Peyer's patch (tissue), 4 donors: ENCODE data around the gene ZBTB42.

Source experiments
- CTCF ChIP-seq, 6 experiments: fragments of 450-650 bp in 4 of 6; fragments of 200-600 bp in 2 of 6; sonication (generic) in 1 of 6; IDR thresholded peaks; one replicate each; pipeline ENCODE4 v1.5.1; 2017 to 2019; ENCODE audit warnings: antibody characterized with exemption in 6 of 6, mild to moderate bottlenecking in 3 of 6, moderate library complexity in 1 of 6
- POLR2A ChIP-seq, 2 donors: fragments of 450-650 bp; IDR thresholded peaks; one replicate each; pipeline ENCODE4 v1.5.1; 2017; ENCODE audit warnings: antibody characterized with exemption in 2 of 2, mild to moderate bottlenecking in 2 of 2, moderate library complexity in 2 of 2

- TF ChIP-seq CTCF (IDR thresholded peaks at IDR 0.05) (no peak), POLR2A (IDR thresholded peaks at IDR 0.05) (no peak)
These were observed 47.2 kb upstream of the ZBTB42 start for GRCh38 chr14:104753528-104754212.
